Measurements from ENCODE around the gene ANAPC1.

The ANAPC1 gene

DNA sequence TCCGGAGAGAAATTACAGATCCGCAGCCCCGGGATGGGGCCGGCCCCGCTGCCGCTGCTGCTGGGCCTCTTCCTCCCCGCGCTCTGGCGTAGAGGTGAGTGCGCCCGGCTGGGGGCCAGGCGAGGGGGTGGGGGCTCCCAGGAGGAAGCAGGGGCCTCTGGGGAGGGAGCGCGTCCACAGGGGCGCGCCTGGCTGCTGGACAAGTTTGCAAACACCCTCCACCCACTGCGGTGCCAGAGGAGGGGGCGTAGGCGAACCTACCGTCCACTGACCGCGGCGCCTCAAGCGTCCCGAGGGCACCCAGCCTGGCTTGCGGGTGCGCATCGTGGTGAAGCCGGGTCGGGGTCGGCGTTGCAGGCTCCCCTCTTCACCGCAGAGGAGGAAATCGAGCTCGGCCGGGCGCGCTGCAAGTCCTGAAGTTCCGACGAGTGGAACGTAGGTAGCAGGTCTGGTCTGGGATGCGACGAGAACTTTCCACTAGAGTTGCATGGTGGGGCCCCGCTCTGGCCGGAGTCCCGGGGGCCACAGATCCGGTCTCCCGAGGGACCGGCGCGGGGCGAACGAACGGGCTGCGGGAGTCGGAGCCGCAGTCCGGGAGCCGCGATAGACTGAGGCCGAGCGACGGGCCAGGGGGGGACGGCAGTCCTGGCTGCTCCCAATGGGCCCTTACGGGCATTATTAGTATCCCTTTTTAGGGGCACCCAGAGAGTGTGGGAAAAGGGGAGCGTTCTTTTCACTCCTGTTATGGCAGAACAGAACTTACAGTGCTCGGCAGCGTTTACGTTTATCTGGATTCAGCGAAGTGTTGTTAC is 14.9 kb upstream of the ANAPC1 start:
- no peaks in the 10 kb centered on the region for H3K9me3 Mint-ChIP-seq
- peak overlapping the region; percentile 78 to 91 (median 89) for H3K4me3 Mint-ChIP-seq
- H3K27ac Mint-ChIP-seq: peak overlapping the region; percentile 53 to 98 (median 79)
- TF ChIP-seq, protein P1, sequence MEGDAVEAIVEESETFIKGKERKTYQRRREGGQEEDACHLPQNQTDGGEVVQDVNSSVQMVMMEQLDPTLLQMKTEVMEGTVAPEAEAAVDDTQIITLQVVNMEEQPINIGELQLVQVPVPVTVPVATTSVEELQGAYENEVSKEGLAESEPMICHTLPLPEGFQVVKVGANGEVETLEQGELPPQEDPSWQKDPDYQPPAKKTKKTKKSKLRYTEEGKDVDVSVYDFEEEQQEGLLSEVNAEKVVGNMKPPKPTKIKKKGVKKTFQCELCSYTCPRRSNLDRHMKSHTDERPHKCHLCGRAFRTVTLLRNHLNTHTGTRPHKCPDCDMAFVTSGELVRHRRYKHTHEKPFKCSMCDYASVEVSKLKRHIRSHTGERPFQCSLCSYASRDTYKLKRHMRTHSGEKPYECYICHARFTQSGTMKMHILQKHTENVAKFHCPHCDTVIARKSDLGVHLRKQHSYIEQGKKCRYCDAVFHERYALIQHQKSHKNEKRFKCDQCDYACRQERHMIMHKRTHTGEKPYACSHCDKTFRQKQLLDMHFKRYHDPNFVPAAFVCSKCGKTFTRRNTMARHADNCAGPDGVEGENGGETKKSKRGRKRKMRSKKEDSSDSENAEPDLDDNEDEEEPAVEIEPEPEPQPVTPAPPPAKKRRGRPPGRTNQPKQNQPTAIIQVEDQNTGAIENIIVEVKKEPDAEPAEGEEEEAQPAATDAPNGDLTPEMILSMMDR (IDR thresholded peaks at IDR 0.05; ENCODE audit: unreplicated experiment in 3 of 3): no peak
- no peaks in the 10 kb centered on the region for H3K36me3 Mint-ChIP-seq (ENCODE audit: low read depth)
- H3K27me3 Mint-ChIP-seq (ENCODE audit: low read depth): peaks cover 13% of the 10 kb centered on the region
- peaks cover 38% of the 10 kb centered on the region for H3K4me1 Mint-ChIP-seq

- H3K9me3 Mint-ChIP-seq: no peaks in the 10 kb centered on the region
These were observed 14.1 kb upstream of the ANAPC1 start, which contains the start of gene MERTK for GRCh38 chr2:111897924-111898702. MERTK (plus strand) TSS chr2:111898607; CDS start chr2:111898736, 129 bp downstream.

DNA sequence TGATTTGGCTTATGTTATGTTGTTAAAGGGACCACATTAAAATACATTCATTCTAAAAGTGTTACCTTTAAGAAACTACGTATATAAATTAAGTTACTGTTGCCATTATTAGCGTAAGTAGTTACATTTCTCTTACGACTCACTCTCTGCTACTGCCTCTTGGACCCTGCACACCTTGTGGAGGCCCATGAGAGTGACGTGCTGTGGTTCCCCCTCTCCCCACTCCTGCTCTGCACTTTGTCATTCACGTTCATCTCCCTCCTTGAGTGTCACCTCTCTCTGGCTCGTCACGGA is 13.6 kb upstream of the ANAPC1 start:
- TF ChIP-seq, protein P1 (IDR thresholded peaks at IDR 0.05; ENCODE audit: unreplicated experiment in 3 of 3): no peak
- peak overlapping the region; percentile 92 to 95 (median 93) for H3K4me3 Mint-ChIP-seq
- peaks cover 10% of the 10 kb centered on the region for H3K27me3 Mint-ChIP-seq (ENCODE audit: low read depth)
- peak overlapping the region; percentile 77 to 98 (median 96) for H3K27ac Mint-ChIP-seq
- H3K9me3 Mint-ChIP-seq: no peaks in the 10 kb centered on the region
- no peaks in the 10 kb centered on the region for H3K36me3 Mint-ChIP-seq (ENCODE audit: low read depth)
- H3K4me1 Mint-ChIP-seq: peaks cover 27% of the 10 kb centered on the region

More at GRCh38 chr2:111897924-111898702, 14.1 kb upstream of the ANAPC1 start, which contains the start of gene MERTK:
- H3K36me3 Mint-ChIP-seq (ENCODE audit: low read depth): no peaks in the 10 kb centered on the region
- TF ChIP-seq, protein P1 (IDR thresholded peaks at IDR 0.05; ENCODE audit: unreplicated experiment in 3 of 3): peak; percentile 53 to 64 (median 57)
- H3K27ac Mint-ChIP-seq: peak within 1 kb of the TSS; percentile 77 to 98 (median 96)
- peaks cover 13% of the 10 kb centered on the region for H3K27me3 Mint-ChIP-seq (ENCODE audit: low read depth)
- H3K4me1 Mint-ChIP-seq: peaks cover 30% of the 10 kb centered on the region
- peak within 1 kb of the TSS; percentile 92 to 95 (median 93) for H3K4me3 Mint-ChIP-seq

GRCh38 chr2:111896576-111896975 is 12.6 kb upstream of the ANAPC1 start:
- H3K36me3 Mint-ChIP-seq (ENCODE audit: low read depth): no peaks in the 10 kb centered on the region
- peak overlapping the region in 2 of 3 experiments; percentile 64 to 75 for H3K27ac Mint-ChIP-seq
- no peaks in the 10 kb centered on the region for H3K9me3 Mint-ChIP-seq
- H3K4me3 Mint-ChIP-seq: peak overlapping the region; percentile 56 to 78 (median 75)
- H3K27me3 Mint-ChIP-seq (ENCODE audit: low read depth): peaks cover 6% of the 10 kb centered on the region
- peaks cover 23% of the 10 kb centered on the region for H3K4me1 Mint-ChIP-seq
- TF ChIP-seq, protein P1 (IDR thresholded peaks at IDR 0.05; ENCODE audit: unreplicated experiment in 3 of 3): no peak

DNA sequence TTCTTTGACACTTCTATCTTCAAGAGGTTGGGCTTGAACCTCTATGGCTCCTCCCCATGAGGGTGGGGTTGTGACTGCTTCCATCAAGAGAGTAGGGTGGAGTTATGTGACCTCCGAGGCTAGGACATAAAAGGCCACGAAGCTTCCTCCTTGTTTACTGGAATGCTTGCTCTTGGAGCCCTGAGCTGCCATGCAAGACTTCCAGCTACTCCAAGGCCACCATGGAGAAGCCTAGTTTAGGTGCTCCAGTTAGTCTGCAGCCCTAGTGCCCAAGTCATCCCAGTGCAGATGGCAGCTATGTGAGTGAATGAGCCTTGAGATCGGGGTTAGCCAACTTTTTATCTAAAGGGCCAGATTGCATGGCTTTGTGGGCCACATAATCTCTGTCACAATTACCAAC is 12.0 kb upstream of the ANAPC1 start:
- no peaks in the 10 kb centered on the region for H3K36me3 Mint-ChIP-seq (ENCODE audit: low read depth)
- peak overlapping the region; percentile 56 to 78 (median 75) for H3K4me3 Mint-ChIP-seq
- H3K27me3 Mint-ChIP-seq (ENCODE audit: low read depth): peaks cover 6% of the 10 kb centered on the region
- H3K27ac Mint-ChIP-seq: peak overlapping the region in 1 of 3 experiments; percentile 64
- TF ChIP-seq, protein P1 (IDR thresholded peaks at IDR 0.05; ENCODE audit: unreplicated experiment in 3 of 3): no peak
- H3K9me3 Mint-ChIP-seq: no peaks in the 10 kb centered on the region
- peaks cover 21% of the 10 kb centered on the region for H3K4me1 Mint-ChIP-seq
